Right kidney (tissue), 1 donor: Measurements from ENCODE around the gene SLC9A9.
"Not testable (repeated sequence)": the region's sequence is repeated elsewhere in the genome, so short reads cannot be mapped to it uniquely, and the experiment has no call there.

Source experiments
- DNase-seq: peaks from one replicate; pipeline ENCODE4 v3.0.0-alpha.2; 2016

The SLC9A9 gene

DNA sequence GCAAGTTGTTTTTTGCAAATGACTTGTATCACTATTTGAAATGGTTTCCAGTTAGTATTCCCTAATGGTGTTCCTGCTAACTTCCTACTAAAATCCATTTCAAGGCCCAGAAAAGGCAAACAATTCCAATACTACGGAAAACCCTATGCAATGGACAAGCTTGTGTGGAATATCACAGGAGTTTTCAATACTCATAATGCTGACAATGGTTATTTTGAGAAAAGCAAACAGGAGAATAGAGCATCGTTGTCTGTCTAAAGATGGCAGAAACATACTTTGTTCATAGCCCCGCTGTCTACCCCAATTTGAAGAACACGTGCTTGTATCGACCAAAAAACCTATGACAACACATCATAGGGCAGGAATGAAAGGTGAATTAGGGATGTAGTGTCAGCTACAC, 400.8 kb downstream of the SLC9A9 start:
- no peak for DNase-seq

- no peak for DNase-seq
These were observed 403.1 kb downstream of the SLC9A9 start for GRCh38 chr3:143445118-143445517.

DNA sequence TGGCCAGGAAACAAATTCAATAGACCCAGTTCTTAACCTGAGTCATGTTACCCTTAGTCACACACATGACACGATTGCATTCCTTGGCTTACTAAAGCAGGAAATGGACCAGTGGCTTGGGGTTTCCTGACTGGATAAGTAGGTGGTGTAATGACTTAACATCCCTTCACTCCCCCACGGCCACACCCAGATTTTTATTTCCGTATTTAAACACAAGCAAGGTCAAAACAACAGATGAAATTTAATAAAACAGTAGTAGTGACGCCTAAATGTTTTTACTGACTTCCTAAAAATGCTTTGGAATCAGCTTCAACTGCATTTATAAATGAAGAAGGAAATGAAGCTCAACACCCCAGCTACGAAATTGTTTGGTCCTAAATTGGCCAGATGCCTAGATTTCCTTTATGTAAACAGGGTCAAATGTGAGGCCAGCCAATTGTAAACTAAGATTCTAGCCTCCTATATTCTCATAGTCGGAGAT, 404.4 kb downstream of the SLC9A9 start:
- no peak for DNase-seq

DNA sequence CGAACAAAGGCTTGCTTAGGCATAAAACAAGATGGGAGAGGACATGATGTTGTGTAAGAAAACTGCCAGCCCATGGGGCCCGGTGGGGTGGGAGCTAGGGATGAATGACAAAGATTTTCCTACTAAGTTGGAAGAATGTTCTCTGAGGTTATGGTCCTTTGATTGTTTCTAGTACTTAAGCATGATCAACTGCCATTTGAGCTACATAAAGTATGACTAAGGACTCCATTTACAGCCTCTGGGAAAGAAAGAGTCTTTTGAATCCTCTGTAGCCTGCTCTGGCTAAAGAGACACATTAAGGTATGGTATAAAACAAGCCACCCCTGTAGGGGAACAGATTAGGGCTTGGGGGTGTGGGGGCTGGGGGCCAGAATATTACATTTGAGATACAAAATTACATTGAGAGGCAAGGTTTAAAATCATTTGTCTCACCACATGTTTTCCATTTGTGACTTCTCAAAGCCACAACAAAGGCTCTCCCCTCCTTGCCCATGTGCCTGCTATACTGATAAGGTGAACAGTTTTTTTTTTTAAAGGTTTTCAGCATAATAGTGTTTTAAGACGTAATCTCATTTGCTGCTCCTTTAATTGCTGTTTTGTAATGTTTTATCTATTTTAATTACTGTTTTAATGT, 405.3 kb downstream of the SLC9A9 start:
- no peak for DNase-seq

GRCh38 chr3:143441516-143442171, 406.6 kb downstream of the SLC9A9 start:
- DNase-seq, result no peak

DNA sequence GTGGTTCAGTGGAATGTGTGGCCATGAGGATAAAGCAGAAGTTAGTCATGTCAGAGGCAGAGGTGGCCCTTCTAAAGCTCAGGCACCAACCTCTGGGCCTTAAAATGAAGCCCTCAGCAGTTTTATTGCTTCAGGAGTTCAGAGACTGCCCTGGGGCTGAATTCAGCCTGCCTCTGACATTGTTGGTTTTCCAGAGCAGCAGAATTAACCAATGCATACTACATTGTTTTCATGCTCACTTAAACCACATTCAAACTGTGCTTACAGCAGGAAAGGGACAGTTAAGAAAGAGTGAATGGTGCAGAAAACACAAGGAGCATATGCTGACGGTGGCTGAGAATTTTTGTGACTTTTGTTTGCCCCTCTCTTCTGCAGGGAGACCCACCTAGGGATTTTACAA, 408.5 kb downstream of the SLC9A9 start:
- DNase-seq, result no peak

DNA sequence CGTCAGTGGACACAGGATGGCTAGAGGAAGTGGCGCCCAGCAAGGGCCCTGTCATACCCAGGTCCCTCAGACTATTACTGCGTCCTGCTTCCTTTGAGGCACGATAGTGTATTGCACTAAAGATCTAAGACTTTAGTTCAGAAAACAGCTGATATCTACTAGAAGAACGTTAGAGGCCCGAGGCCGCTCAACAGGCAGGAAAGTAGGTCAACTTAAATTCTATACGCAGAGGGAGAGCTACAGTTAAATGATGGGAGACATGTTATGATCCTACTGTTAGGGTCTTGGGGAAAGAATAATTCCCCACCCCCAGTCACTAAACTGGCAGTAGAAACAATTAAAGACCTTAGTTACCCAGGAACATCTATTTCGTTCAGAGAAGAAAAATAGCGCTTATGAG, 410.9 kb downstream of the SLC9A9 start:
- DNase-seq, result no peak

DNA sequence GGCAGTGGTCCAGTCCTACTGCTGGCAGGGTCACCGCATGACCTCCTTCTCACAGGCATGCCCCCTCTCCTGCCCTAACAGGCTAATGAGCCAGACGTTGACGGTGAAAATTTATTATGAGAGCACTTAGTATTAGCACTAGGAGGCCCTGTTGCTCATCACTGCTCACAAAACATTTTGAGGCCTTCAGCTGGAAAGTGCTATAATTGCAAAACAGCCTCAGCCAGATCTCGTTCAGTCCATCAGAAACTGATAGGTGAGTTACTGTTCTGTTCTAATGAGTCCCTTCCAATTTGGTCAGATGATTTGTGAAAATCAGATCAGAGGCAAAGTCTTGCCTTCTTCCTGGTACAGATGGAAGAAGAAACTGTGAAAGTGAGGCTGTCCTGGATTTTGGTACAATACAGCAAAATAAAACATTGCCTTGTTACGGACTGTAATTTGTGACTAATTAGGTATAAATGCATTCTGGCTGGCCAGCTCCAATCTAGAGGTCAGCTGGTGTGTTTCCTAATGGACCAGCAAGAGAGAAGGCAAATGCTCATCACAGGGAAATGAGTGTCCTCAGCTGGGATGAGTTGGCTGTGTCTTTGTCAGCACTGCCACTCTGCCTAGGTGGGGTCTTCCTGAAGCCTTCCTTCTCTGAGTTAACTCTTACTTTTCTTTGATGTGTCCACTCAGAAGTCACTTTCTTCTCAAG, 411.9 kb downstream of the SLC9A9 start:
- no peak for DNase-seq

GRCh38 chr3:143433787-143434378, 414.4 kb downstream of the SLC9A9 start:
- no peak for DNase-seq

GRCh38 chr3:143431298-143431697, 417.0 kb downstream of the SLC9A9 start:
- not testable (repeated sequence) for DNase-seq

- DNase-seq, result no peak
These were observed 417.7 kb downstream of the SLC9A9 start for GRCh38 chr3:143430568-143430967.

GRCh38 chr3:143429628-143430514, 418.4 kb downstream of the SLC9A9 start:
- DNase-seq, result no peak

DNA sequence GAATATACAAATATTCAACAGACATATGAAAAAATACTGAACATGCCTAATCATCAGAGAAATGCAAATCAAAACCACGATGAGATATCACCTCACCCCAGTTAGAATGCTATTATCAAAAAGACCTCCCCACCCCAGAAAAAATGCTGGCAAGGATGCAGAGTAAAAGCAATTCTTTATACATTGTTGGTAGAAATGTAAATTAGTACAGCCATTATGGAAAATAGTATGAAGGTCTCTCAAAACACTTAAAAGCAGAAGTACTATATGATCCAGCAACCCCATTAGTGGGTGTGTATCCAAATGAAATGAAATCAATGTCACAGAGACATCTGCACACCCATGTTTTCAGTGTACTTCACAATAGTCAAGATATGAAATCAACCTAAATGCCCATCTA, 420.0 kb downstream of the SLC9A9 start:
- no peak for DNase-seq

DNA sequence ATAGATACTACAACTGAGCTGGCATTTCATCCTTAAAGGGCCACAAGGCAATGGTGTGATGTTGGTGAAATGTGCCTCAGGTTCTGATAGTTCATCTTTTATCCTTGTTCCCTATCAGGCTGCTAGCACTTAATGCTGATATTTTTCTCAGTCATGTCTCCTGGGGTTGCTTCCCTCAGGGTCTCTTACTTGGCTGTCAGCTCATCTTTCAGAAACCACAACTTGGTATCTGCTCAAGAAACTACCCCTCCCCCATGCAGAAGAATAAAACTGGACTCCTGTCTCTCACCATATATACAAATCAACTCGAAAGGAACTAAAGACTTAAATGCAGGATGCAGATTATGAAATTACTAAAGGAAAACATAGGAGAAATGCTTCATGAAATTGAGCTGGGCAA, 420.6 kb downstream of the SLC9A9 start:
- no peak for DNase-seq

- DNase-seq, result no peak
These were observed 423.4 kb downstream of the SLC9A9 start for GRCh38 chr3:143424874-143425273.

DNA sequence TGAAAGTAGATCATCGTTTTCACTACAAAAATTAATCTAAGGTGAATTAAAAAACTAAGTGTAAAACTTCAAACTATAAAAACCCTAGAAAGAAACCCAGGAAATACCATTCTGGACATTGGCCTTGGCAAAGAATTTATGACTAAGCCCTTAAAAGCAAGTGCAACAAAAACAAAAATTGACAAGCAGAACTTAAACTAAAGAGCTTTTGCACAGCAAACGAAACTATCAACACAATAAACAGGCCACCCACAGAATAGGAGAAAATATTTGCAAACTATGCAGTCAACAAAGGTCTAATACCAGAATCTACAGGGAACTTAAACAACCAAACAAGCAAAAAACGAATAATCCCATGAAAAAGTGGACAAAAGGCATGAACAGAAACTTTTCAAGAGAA, 426.7 kb downstream of the SLC9A9 start:
- no peak for DNase-seq

DNA sequence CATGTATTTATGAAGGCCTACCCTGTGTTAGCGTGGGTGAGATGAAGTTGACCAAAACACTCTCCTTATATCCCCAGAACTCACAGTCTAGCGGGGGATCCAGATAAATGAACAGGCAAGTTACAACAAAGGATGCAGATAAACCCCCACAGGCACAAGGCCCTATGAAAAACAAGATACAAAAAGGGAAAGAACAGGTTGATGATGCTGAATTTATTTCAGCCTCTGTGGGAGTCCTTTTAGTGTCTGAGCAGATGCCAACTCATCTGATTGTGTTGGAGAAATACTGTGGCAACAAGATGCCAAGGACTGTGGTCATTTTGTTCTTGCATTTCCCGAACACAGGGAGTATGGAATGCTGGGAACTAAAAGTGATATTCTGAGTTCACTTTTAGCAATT, 428.7 kb downstream of the SLC9A9 start:
- DNase-seq, result no peak

GRCh38 chr3:143418391-143418790, 429.9 kb downstream of the SLC9A9 start:
- no peak for DNase-seq

GRCh38 chr3:143416229-143416628, 432.0 kb downstream of the SLC9A9 start:
- no peak for DNase-seq

- no peak for DNase-seq
These were observed 433.6 kb downstream of the SLC9A9 start for GRCh38 chr3:143414571-143415253.

DNA sequence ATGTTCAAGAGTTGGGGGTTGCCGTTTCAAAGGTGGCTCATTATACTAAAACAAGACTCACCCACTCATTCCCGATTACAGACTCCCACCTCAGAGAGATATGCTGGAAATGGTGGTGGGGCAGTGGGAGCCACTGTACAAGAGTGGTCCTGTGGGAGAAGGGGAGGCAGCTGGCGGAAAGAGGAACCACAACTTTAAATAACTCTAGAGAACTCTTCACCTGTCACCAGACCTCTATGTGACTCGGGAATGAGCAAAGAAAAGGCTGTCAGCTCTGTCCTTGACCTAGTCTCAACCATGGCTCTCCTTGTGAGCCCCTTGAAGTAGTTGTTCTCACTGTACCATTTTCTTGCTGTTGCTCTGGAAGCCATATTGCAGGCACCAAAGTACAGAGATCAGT, 434.9 kb downstream of the SLC9A9 start:
- DNase-seq, result no peak

GRCh38 chr3:143412084-143412483, 436.2 kb downstream of the SLC9A9 start:
- no peak for DNase-seq
